H9 (cell line): ENCODE results near the gene PLEKHO2. TPM values are rescaled to one million over a fixed set of nuclear protein-coding genes. Genes with fewer than 3 reads are reported as not detected.

Experiments used
- DNase-seq: peaks from one replicate; pipeline ENCODE4 v3.0.0-alpha.2; 2017
- H2AFZ ChIP-seq: one replicate; pipeline ENCODE4 v1.6.1; 2013; ENCODE audit warnings: mild to moderate bottlenecking, low read length, control low read depth, moderate library complexity
- H2AK5ac ChIP-seq: 2 replicates; pipeline ENCODE4 v1.6.1; 2013; ENCODE audit warnings: low read length, control low read depth, mixed read lengths; ENCODE audit not compliant: insufficient read length
- H2BK120ac ChIP-seq: one replicate; pipeline ENCODE4 v1.6.1; 2013; ENCODE audit warnings: low read depth, mild to moderate bottlenecking, low read length, control low read depth, inconsistent platforms; ENCODE audit not compliant: poor library complexity, severe bottlenecking
- H2BK12ac ChIP-seq: 2 replicates; pipeline ENCODE4 v1.6.1; 2013; ENCODE audit warnings: low read length, control low read depth, mixed read lengths, low read depth; ENCODE audit not compliant: insufficient read length
- H2BK15ac ChIP-seq: 2 replicates; pipeline ENCODE4 v1.6.1; 2013; ENCODE audit warnings: low read depth, low read length, control low read depth
- H2BK20ac ChIP-seq: one replicate; pipeline ENCODE4 v1.6.1; 2013; ENCODE audit warnings: low read depth, mild to moderate bottlenecking, low read length, control low read depth, inconsistent platforms; ENCODE audit not compliant: poor library complexity, severe bottlenecking
- H2BK5ac ChIP-seq: 2 replicates; pipeline ENCODE4 v1.6.1; 2013; ENCODE audit warnings: low read length, control low read depth, mixed read lengths; ENCODE audit not compliant: insufficient read length
- H3K14ac ChIP-seq: 2 replicates; pipeline ENCODE4 v1.6.1; 2013; ENCODE audit warnings: low read length, control low read depth; ENCODE audit not compliant: insufficient read depth
- H3K18ac ChIP-seq: 2 replicates; pipeline ENCODE4 v1.6.1; 2013; ENCODE audit warnings: low read depth, mild to moderate bottlenecking, mixed read lengths, low read length, control low read depth; ENCODE audit not compliant: insufficient read length
- H3K23ac ChIP-seq: 2 replicates; pipeline ENCODE4 v1.6.1; 2013; ENCODE audit warnings: low read length, control low read depth, mixed read lengths, low read depth; ENCODE audit not compliant: insufficient read length
- H3K23me2 ChIP-seq: 2 replicates; pipeline ENCODE4 v1.6.1; 2013; ENCODE audit warnings: low read depth, mild to moderate bottlenecking, mixed read lengths, low read length, control low read depth; ENCODE audit not compliant: insufficient read length, poor library complexity, severe bottlenecking
- H3K27ac ChIP-seq: 2 replicates; pipeline ENCODE4 v1.5.1; 2013; ENCODE audit warnings: low read length, control low read depth, mixed read lengths, low read depth; ENCODE audit not compliant: insufficient read length
- H3K27me3 ChIP-seq: 2 replicates; pipeline ENCODE4 v1.6.1; 2013; ENCODE audit warnings: low read length, control low read depth, inconsistent platforms; ENCODE audit not compliant: insufficient read depth
- H3K4ac ChIP-seq: 2 replicates; pipeline ENCODE4 v1.6.1; 2013; ENCODE audit warnings: low read depth, mild to moderate bottlenecking, control low read depth, inconsistent platforms, low read length, moderate library complexity
- H3K4me1 ChIP-seq: 2 replicates; pipeline ENCODE4 v1.6.1; 2013; ENCODE audit warnings: low read length, control low read depth, inconsistent platforms; ENCODE audit not compliant: insufficient read depth
- H3K4me2 ChIP-seq: 2 replicates; pipeline ENCODE4 v1.6.1; 2013; ENCODE audit warnings: low read length, control low read depth, mixed read lengths; ENCODE audit not compliant: insufficient read length, insufficient read depth
- H3K56ac ChIP-seq: 2 replicates; pipeline ENCODE4 v1.6.1; 2013; ENCODE audit warnings: low read depth, mild to moderate bottlenecking, mixed read lengths, low read length, control low read depth; ENCODE audit not compliant: insufficient read length
- H3K79me1 ChIP-seq: 2 replicates; pipeline ENCODE4 v1.6.1; 2013; ENCODE audit warnings: low read depth, mild to moderate bottlenecking, moderate library complexity, low read length, control low read depth, inconsistent platforms; ENCODE audit not compliant: insufficient read depth, poor library complexity, severe bottlenecking
- H3K79me2 ChIP-seq: 2 replicates; pipeline ENCODE4 v1.6.1; 2013; ENCODE audit warnings: low read length, control low read depth, inconsistent platforms; ENCODE audit not compliant: insufficient read depth
- H3K9ac ChIP-seq: 2 replicates; pipeline ENCODE4 v1.6.1; 2013; ENCODE audit warnings: low read length, control low read depth, mixed read lengths; ENCODE audit not compliant: insufficient read length; ENCODE audit errors: extremely low read depth
- H3K9me3 ChIP-seq: one replicate; pipeline ENCODE4 v1.6.1; 2013; ENCODE audit warnings: low read depth, low read length, inconsistent platforms; ENCODE audit not compliant: control insufficient read depth
- H3T11ph ChIP-seq: one replicate; pipeline ENCODE4 v1.6.1; 2013; ENCODE audit warnings: mild to moderate bottlenecking, low read length, control low read depth, inconsistent platforms
- H4K20me1 ChIP-seq: one replicate; pipeline ENCODE4 v1.6.1; 2013; ENCODE audit not compliant: control insufficient read depth, insufficient read length, insufficient read depth
- H4K5ac ChIP-seq: 2 replicates; pipeline ENCODE4 v1.6.1; 2013; ENCODE audit warnings: low read depth, mild to moderate bottlenecking, mixed read lengths, low read length, control low read depth; ENCODE audit not compliant: insufficient read length
- H4K8ac ChIP-seq: replicated peaks from 2 replicates; pipeline ENCODE4 v1.6.1; 2013; ENCODE audit warnings: low read length, control low read depth, mixed read lengths, low read depth; ENCODE audit not compliant: insufficient read length
- H4K91ac ChIP-seq: 2 replicates; pipeline ENCODE4 v1.6.1; 2013; ENCODE audit warnings: low read depth, mild to moderate bottlenecking, moderate library complexity, mixed read lengths, low read length, control low read depth; ENCODE audit not compliant: insufficient read length
- H3K27ac Mint-ChIP-seq, 3 experiments: 2 replicates in 2 of 3; 3 replicates in 1 of 3; pipeline ENCODE4 v1.8.0; 2020 to 2021; ENCODE audit warnings: mixed read lengths in 3 of 3, mild to moderate bottlenecking in 1 of 3, moderate library complexity in 1 of 3
- H3K27me3 Mint-ChIP-seq: 2 replicates; pipeline ENCODE4 v1.8.0; 2021; ENCODE audit warnings: low read depth, mild to moderate bottlenecking, moderate library complexity, mixed read lengths
- H3K36me3 Mint-ChIP-seq, 3 experiments: 2 replicates in 2 of 3; 3 replicates in 1 of 3; pipeline ENCODE4 v1.8.0; 2020 to 2021; ENCODE audit warnings: low read depth in 3 of 3, mixed read lengths in 3 of 3; ENCODE audit not compliant: insufficient read depth in 1 of 3
- H3K4me1 Mint-ChIP-seq, 2 experiments: 2 replicates each; pipeline ENCODE4 v1.8.0; 2020; ENCODE audit warnings: mixed read lengths in 2 of 2
- H3K4me3 Mint-ChIP-seq, 2 experiments: 2 replicates in 1 of 2; 3 replicates in 1 of 2; pipeline ENCODE4 v1.8.0; 2020 to 2021; ENCODE audit warnings: mild to moderate bottlenecking in 2 of 2, mixed read lengths in 2 of 2, moderate library complexity in 1 of 2
- H3K9me3 Mint-ChIP-seq, 2 experiments: 2 replicates in 1 of 2; 3 replicates in 1 of 2; pipeline ENCODE4 v1.8.0; 2020; ENCODE audit warnings: mild to moderate bottlenecking in 2 of 2, mixed read lengths in 2 of 2, moderate library complexity in 1 of 2
- WGBS: extraction: QIAGEN DNeasy Blood & Tissue Kit; methylation state at CpG from one replicate; pipeline ENCODE4 v1.1.7; 2013; ENCODE audit warnings: missing lambda C conversion rate, low lambda C conversion rate, mixed read lengths; ENCODE audit not compliant: insufficient read length; ENCODE audit errors: extremely low coverage; 5-methylcytosine and 5-hydroxymethylcytosine counted together
- total RNA-seq: library from RNA; stranded (reverse); gene quantifications from 2 replicates; pipeline ENCODE4 v1.2.1, GENCODE V29; 2021
- TF ChIP-seq, protein P1 (sequence below): fragments of 200-600 bp; sonication (generic); conservative IDR thresholded peaks from 3 replicates; pipeline ENCODE4 v1.8.0; 2021; ENCODE audit warnings: antibody characterized with exemption, mild to moderate bottlenecking

Gene PLEKHO2
- total RNA-seq, 1 experiment from 2014 or later, result 18.1 TPM

DNA sequence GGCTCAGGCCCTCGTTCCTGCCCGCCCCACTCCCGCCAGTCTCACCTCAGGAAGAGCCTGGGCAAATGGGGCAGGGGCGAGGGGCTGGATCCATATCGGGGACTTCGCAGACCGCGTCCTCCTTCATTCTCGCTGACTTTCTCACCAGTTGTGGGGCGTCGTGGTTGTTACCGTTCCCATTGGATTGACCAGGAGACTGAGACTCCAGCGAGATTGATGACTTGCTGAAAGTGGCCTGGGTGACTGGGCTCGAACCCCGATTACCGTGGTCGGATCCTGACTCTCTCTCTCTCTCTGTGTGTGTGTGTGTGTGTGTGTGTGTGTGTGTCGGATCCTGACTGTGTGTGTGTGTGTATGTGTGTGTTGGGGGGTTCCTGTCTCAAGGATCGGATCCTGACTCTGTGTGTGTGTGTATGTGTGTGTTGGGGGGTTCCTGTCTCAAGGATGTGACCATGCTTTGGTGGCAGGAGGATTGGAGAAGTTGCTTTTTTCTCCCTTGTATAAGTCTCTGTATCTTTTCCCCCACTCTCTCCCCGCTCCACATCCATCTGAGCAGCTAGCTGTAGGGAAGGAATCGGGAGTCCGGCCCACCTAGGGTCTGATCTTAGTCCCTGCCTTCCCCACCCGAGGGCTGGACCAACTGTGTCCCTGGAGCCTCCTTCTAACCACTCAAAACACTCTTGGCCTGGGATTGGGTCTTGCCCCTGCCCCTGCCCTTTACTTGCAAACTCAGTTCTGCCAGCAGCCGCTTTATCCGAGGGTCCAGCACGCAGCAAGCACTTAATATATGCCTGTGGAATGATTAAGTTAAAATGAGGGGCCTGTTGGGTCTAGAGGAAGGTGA lies 603 bp downstream of the PLEKHO2 start:
- H3K79me2 ChIP-seq, result peaks cover 26% of the 10 kb centered on the region; the same call in 1 of the 2 replicates
- no peak overlapping the region for H2BK15ac ChIP-seq
- Mint-ChIP-seq H3K9me3 (no peaks in the 10 kb centered on the region), H3K4me1 (peaks cover 51 to 62% of the 10 kb centered on the region in 2 experiments), H3K27ac (peak overlapping the region; percentile 64 to 96 (median 93); a peak in 6 of 7 replicates), H3K36me3 (peaks cover 3 to 7% (median 5%) of the 10 kb centered on the region in 3 experiments; a peak in 6 of 7 replicates), H3K27me3 (no peaks in the 10 kb centered on the region; the same call in 1 of the 2 replicates), H3K4me3 (peak overlapping the region; percentile 90 to 99)
- no peak overlapping the region for H2BK5ac ChIP-seq
- H3K56ac ChIP-seq, result no peak overlapping the region
- H3K79me1 ChIP-seq, result peaks cover 10% of the 10 kb centered on the region
- no peak overlapping the region for H3K27ac ChIP-seq
- H2BK120ac ChIP-seq, result no peak overlapping the region
- peak overlapping the region; percentile 88 for H3K4me2 ChIP-seq
- H2AK5ac ChIP-seq, result no peak overlapping the region
- peaks cover 16% of the 10 kb centered on the region for H3K23me2 ChIP-seq
- H3K14ac ChIP-seq, result peak overlapping the region; percentile 66; the same call in 1 of the 2 replicates
- H3K4ac ChIP-seq, result no peak overlapping the region
- H2AFZ ChIP-seq, result no peak overlapping the region
- H2BK20ac ChIP-seq, result no peak overlapping the region
- peak overlapping the region; percentile 90 for H3K9ac ChIP-seq
- H3K9me3 ChIP-seq, result no peaks in the 10 kb centered on the region
- H3K18ac ChIP-seq, result peak overlapping the region; percentile 32
- no peak overlapping the region for H4K91ac ChIP-seq
- no peak overlapping the region for H2BK12ac ChIP-seq
- 0 out of 2 replicates have a peak, but pooled peaks cover 2% of the 10 kb centered on the region for H3K27me3 ChIP-seq
- no peaks in the 10 kb centered on the region; the same call in 1 of the 2 replicates for H3K4me1 ChIP-seq
- H4K20me1 ChIP-seq, result peaks cover 2% of the 10 kb centered on the region
- H3K23ac ChIP-seq, result no peak overlapping the region
- no CpG with 5 or more reads among the region's 26 CpGs for WGBS
- DNase-seq, result no peak
- no peak overlapping the region for H4K8ac ChIP-seq
- H4K5ac ChIP-seq, result no peak overlapping the region
- no peak overlapping the region for H3T11ph ChIP-seq
- TF ChIP-seq, protein P1, sequence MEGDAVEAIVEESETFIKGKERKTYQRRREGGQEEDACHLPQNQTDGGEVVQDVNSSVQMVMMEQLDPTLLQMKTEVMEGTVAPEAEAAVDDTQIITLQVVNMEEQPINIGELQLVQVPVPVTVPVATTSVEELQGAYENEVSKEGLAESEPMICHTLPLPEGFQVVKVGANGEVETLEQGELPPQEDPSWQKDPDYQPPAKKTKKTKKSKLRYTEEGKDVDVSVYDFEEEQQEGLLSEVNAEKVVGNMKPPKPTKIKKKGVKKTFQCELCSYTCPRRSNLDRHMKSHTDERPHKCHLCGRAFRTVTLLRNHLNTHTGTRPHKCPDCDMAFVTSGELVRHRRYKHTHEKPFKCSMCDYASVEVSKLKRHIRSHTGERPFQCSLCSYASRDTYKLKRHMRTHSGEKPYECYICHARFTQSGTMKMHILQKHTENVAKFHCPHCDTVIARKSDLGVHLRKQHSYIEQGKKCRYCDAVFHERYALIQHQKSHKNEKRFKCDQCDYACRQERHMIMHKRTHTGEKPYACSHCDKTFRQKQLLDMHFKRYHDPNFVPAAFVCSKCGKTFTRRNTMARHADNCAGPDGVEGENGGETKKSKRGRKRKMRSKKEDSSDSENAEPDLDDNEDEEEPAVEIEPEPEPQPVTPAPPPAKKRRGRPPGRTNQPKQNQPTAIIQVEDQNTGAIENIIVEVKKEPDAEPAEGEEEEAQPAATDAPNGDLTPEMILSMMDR, result no peak
